ENCODE data around the gene IL31. TPM values are rescaled to one million over a fixed set of nuclear protein-coding genes. Genes with fewer than 3 reads are reported as not detected.

The IL31 gene
- total and polyA plus RNA-seq, 2 of the 4 experiments (the other 2 are of a cell fraction), result not detected

DNA sequence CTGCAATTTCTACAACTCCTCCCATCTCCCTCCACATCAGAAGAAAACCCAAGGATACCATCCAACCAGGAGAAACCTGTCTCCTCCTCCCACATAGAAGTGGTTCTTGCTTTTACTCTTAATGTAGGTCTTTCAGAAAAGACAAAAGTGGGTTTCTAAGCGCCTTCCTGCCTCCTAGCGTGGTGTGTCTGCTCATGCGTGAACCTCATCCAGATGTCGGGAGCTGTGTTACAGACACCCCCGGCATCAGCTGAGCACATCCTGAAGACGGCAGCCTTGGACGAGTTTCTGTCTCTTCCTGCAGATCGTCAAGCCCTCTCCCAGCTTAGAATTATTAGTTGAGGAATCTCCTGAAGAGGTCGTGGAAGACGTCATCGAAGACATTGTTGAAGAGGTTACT, 18.4 kb upstream of the IL31 start:
- POLR2A ChIA-PET (ENCODE audit: unreplicated experiment), result no interaction called here
- Histone ChIP-seq H4K20me1 (ENCODE audit: insufficient read depth, low read length) (no peaks in the 10 kb centered on the region), H3K9ac (ENCODE audit: low read depth, low read length) (no peak overlapping the region), H4K5ac (ENCODE audit: low read depth, low read length) (no peak overlapping the region), H4K91ac (ENCODE audit: insufficient read depth, low read depth, low read length) (no peak overlapping the region), H2AK5ac (ENCODE audit: low read depth, low read length) (no peak overlapping the region), H2BK5ac (ENCODE audit: low read depth, low read length, poor library complexity, severe bottlenecking) (no peak overlapping the region), H3K18ac (ENCODE audit: low read depth, low read length) (no peak overlapping the region), H3K9me3 (ENCODE audit: control insufficient read depth, insufficient read depth, low read length) (peaks cover 2% of the 10 kb centered on the region; the same call in 1 of the 2 replicates), H3K4me3 (ENCODE audit: insufficient read depth, low read depth, low read length) (no peak overlapping the region), H3K27me3 (ENCODE audit: control insufficient read depth, insufficient read depth, low read length) (no peaks in the 10 kb centered on the region), H3K23ac (ENCODE audit: low read depth, low read length) (no peak overlapping the region), H4K8ac (ENCODE audit: low read depth in 2 of 2, low read length in 2 of 2) (no peak overlapping the region), H3K36me3 (ENCODE audit: control insufficient read depth, insufficient read depth, low read length) (no peaks in the 10 kb centered on the region), H3K27ac (ENCODE audit: insufficient read depth, low read length) (no peak overlapping the region), H3K4me1 (ENCODE audit: control insufficient read depth, insufficient read depth, low read length) (peaks cover 2% of the 10 kb centered on the region), H2BK20ac (ENCODE audit: low read depth, low read length) (no peak overlapping the region), H3K56ac (ENCODE audit: extremely low read depth, insufficient read depth, low read length) (no peak overlapping the region), H3K4me2 (ENCODE audit: low read depth, low read length) (no peak overlapping the region), H3K4ac (ENCODE audit: low read depth, low read length) (no peak overlapping the region), H2BK15ac (ENCODE audit: low read depth, low read length) (no peak overlapping the region), H2AFZ (replicated peaks; ENCODE audit: low read length, poor library complexity) (no peak overlapping the region), H3K79me1 (ENCODE audit: low read depth in 1 of 2, low read length in 2 of 2) (no peaks in the 10 kb centered on the region), H3K14ac (replicated peaks; ENCODE audit: low read depth, low read length) (no peak overlapping the region), H2BK120ac (ENCODE audit: low read depth, low read length) (no peak overlapping the region), H3K9me1 (ENCODE audit: insufficient read depth, low read length) (0 out of 2 replicates have a peak, but pooled peaks cover 3% of the 10 kb centered on the region), H2AK9ac (replicated peaks; ENCODE audit: low read depth, low read length, poor library complexity) (no peak overlapping the region)
- 100% methylated on average over 1 of the region's 11 CpGs; no CpG with 5 or more reads in 1 of the 2 experiments for WGBS, 2 experiments (ENCODE audit: extremely low coverage in 2 of 2, insufficient read length in 1 of 2)
- dilution Hi-C loops (cut with HindIII; ENCODE audit: low sequenced_read_pairs, unreplicated experiment) (no loop called here), in situ Hi-C loops (cut with MboI; ENCODE audit: low sequenced_read_pairs) (loop anchor here (5.0 kb wide), 2 partner anchors 60 to 135 kb away; no protein-coding TSS in a partner anchor), intact Hi-C loops (cut with micrococcal nuclease) (no loop called here)
- TF ChIP-seq POLR2A (IDR thresholded peaks at IDR 0.05; ENCODE audit: low read depth, low read length) (no peak), USF2 (IDR thresholded peaks at IDR 0.05; ENCODE audit: low read depth, low read length) (no peak), FOS (IDR thresholded peaks at IDR 0.05; ENCODE audit: low read depth, low read length) (no peak), RFX5 (IDR thresholded peaks at IDR 0.05; ENCODE audit: low read depth, low read length) (no peak), MAFK (IDR thresholded peaks at IDR 0.05; ENCODE audit: low read depth, low read length) (no peak), RCOR1 (IDR thresholded peaks at IDR 0.05; ENCODE audit: insufficient replicate concordance, low read length) (no peak), BHLHE40 (IDR thresholded peaks at IDR 0.05; ENCODE audit: low read depth, low read length) (no peak), RAD21 (IDR thresholded peaks at IDR 0.05; ENCODE audit: low read length) (no peak), CHD1 (IDR thresholded peaks at IDR 0.05; ENCODE audit: low read depth, low read length) (no peak), MAZ (IDR thresholded peaks at IDR 0.05; ENCODE audit: borderline replicate concordance, low read depth, low read length) (no peak), SMC3 (IDR thresholded peaks at IDR 0.05; ENCODE audit: low read depth, low read length) (no peak)
- TF ChIP-seq, protein P1, sequence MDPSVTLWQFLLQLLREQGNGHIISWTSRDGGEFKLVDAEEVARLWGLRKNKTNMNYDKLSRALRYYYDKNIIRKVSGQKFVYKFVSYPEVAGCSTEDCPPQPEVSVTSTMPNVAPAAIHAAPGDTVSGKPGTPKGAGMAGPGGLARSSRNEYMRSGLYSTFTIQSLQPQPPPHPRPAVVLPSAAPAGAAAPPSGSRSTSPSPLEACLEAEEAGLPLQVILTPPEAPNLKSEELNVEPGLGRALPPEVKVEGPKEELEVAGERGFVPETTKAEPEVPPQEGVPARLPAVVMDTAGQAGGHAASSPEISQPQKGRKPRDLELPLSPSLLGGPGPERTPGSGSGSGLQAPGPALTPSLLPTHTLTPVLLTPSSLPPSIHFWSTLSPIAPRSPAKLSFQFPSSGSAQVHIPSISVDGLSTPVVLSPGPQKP (IDR thresholded peaks at IDR 0.05; ENCODE audit: borderline replicate concordance, low read depth, low read length), result no peak
- DNase-seq (no peak), ATAC-seq (ENCODE audit: low read depth) (no peak)
- BruUV-seq (replicated peaks), result no TSS peak
- CTCF ChIA-PET, result no interaction called here

All from IMR-90 (cell line).